Neuronal stem cell (in vitro differentiated cells): ENCODE measurements around the gene MGAT5B.

Experiments
- DNase-seq: peaks from one replicate; pipeline ENCODE4 v3.0.0-alpha.2; 2013; ENCODE audit warnings: low spot score
- H2AFZ ChIP-seq: one replicate; pipeline ENCODE4 v1.6.1; 2013; ENCODE audit warnings: mild to moderate bottlenecking, low read length, inconsistent platforms
- H2AK5ac ChIP-seq: 2 replicates; pipeline ENCODE4 v1.6.1; 2013; ENCODE audit warnings: low read depth, mild to moderate bottlenecking, inconsistent platforms, low read length, moderate library complexity, mixed read lengths
- H2BK120ac ChIP-seq: 2 replicates; pipeline ENCODE4 v1.6.1; 2013; ENCODE audit warnings: low read depth, mild to moderate bottlenecking, inconsistent platforms, low read length, moderate library complexity, mixed read lengths
- H2BK12ac ChIP-seq: one replicate; pipeline ENCODE4 v1.6.1; 2013; ENCODE audit warnings: low read length, inconsistent platforms
- H2BK15ac ChIP-seq: 2 replicates; pipeline ENCODE4 v1.6.1; 2013; ENCODE audit warnings: mild to moderate bottlenecking, low read length, inconsistent platforms, mixed read lengths
- H2BK5ac ChIP-seq: one replicate; pipeline ENCODE4 v1.6.1; 2013; ENCODE audit warnings: inconsistent platforms, mild to moderate bottlenecking, low read length, moderate library complexity
- H3K14ac ChIP-seq: one replicate; pipeline ENCODE4 v1.6.1; 2013; ENCODE audit warnings: low read length, inconsistent platforms
- H3K18ac ChIP-seq: 2 replicates; pipeline ENCODE4 v1.6.1; 2013; ENCODE audit warnings: low read length, inconsistent platforms
- H3K23ac ChIP-seq: 2 replicates; pipeline ENCODE4 v1.6.1; 2013; ENCODE audit warnings: low read depth, mild to moderate bottlenecking, mixed read lengths, low read length, inconsistent platforms; ENCODE audit not compliant: poor library complexity
- H3K27ac ChIP-seq: replicated peaks from 3 replicates; pipeline ENCODE4 v1.5.1; 2013; ENCODE audit warnings: low read length, inconsistent platforms
- H3K27me3 ChIP-seq, 3 experiments: 2 replicates each; pipeline ENCODE4 v1.6.1; 2013; ENCODE audit warnings: low read length in 3 of 3, mild to moderate bottlenecking in 2 of 3, inconsistent platforms in 1 of 3, low read depth in 1 of 3, mixed read lengths in 1 of 3, moderate library complexity in 1 of 3; ENCODE audit not compliant: control insufficient read depth in 3 of 3, insufficient read depth in 3 of 3
- H3K36me3 ChIP-seq, 2 donors: replicated peaks in 1 of 2; 2 replicates each; pipeline ENCODE4 v1.6.1; 2013; ENCODE audit warnings: low read length in 2 of 2; ENCODE audit not compliant: control insufficient read depth in 2 of 2, insufficient read depth in 2 of 2
- H3K4ac ChIP-seq: 2 replicates; pipeline ENCODE4 v1.6.1; 2013; ENCODE audit warnings: inconsistent platforms, mild to moderate bottlenecking, low read length, moderate library complexity
- H3K4me1 ChIP-seq, 2 donors: 1 replicate in 1 of 2; 2 replicates in 1 of 2; pipeline ENCODE4 v1.6.1; 2013; ENCODE audit warnings: low read length in 2 of 2, low read depth in 1 of 2; ENCODE audit not compliant: control insufficient read depth in 2 of 2, insufficient read depth in 1 of 2
- H3K4me2 ChIP-seq: one replicate; pipeline ENCODE4 v1.6.1; 2013; ENCODE audit warnings: mild to moderate bottlenecking, low read length, inconsistent platforms; ENCODE audit not compliant: insufficient read depth, poor library complexity, severe bottlenecking
- H3K4me3 ChIP-seq, 2 donors: 2 replicates each; pipeline ENCODE4 v1.5.1; 2013; ENCODE audit warnings: low read length in 2 of 2, mild to moderate bottlenecking in 2 of 2, inconsistent platforms in 1 of 2, moderate library complexity in 1 of 2
- H3K79me1 ChIP-seq: one replicate; pipeline ENCODE4 v1.6.1; 2013; ENCODE audit warnings: low read depth, mild to moderate bottlenecking, inconsistent platforms, low read length, moderate library complexity
- H3K9ac ChIP-seq: one replicate; pipeline ENCODE4 v1.6.1; 2013; ENCODE audit warnings: mild to moderate bottlenecking, low read depth, low read length, inconsistent platforms; ENCODE audit not compliant: poor library complexity
- H3K9me3 ChIP-seq, 2 donors: replicated peaks in 1 of 2; 2 replicates each; pipeline versions ENCODE3 to v1.6.1; 2013; ENCODE audit warnings: low read length in 2 of 2, mild to moderate bottlenecking in 2 of 2, inconsistent platforms in 1 of 2, low read depth in 1 of 2, mixed read lengths in 1 of 2, moderate library complexity in 1 of 2; ENCODE audit not compliant: control insufficient read depth in 2 of 2, insufficient read depth in 1 of 2
- H4K8ac ChIP-seq: one replicate; pipeline ENCODE4 v1.6.1; 2013; ENCODE audit warnings: low read depth, mild to moderate bottlenecking, inconsistent platforms, low read length, moderate library complexity
- H4K91ac ChIP-seq: one replicate; pipeline ENCODE4 v1.6.1; 2013; ENCODE audit warnings: low read length, low read depth, mild to moderate bottlenecking, inconsistent platforms; ENCODE audit not compliant: poor library complexity
- WGBS, 2 donors: extraction: QIAGEN DNeasy Blood & Tissue Kit; methylation state at CpG; one replicate each; pipeline ENCODE4 v1.1.7; 2013; ENCODE audit warnings: missing lambda C conversion rate in 2 of 2, mixed read lengths in 1 of 2; ENCODE audit not compliant: insufficient read length in 2 of 2, insufficient replicate concordance in 1 of 2; ENCODE audit errors: extremely low coverage in 2 of 2; 5-methylcytosine and 5-hydroxymethylcytosine counted together

The MGAT5B gene

DNA sequence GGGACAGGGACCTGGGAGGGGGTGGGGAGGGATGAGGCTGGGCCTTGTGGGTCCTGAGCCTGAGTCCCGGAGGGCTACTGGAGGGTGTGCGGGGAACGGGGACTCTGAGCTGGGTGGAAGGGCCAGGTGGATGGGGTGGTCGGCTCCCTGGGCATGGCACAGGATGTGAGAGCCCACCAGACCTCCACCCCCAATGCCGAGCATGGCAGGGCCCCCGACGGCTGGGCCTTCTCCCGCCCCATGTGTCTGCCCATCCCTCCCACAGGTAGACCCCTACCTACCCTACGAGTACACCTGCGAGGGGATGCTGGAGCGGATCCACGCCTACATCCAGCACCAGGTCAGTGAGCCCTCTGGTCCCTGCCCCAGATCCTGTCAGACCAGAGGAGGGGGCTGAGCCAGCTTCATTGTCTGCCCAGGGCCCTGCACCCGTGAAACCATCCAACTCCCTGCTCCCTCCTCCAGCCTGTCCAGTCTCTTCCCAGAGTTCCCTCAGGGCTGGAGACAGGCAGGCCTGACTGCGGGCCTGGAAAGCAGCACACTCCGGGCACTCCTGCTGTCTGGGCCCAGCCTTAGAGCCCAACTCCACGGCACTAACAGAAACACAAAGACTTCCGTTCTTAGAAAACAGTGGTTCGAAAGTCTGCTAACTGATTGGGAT is 78.0 kb downstream of the MGAT5B start:
- H4K8ac ChIP-seq: peak overlapping the region; percentile 66
- H3K18ac ChIP-seq: peak overlapping the region; percentile 5
- H3K4me2 ChIP-seq: no peak overlapping the region
- H2BK120ac ChIP-seq: peak overlapping the region; percentile 54
- DNase-seq: no peak
- H3K23ac ChIP-seq: no peak overlapping the region
- H3K9me3 ChIP-seq: no peaks in the 10 kb centered on the region
- H2AFZ ChIP-seq: no peak overlapping the region
- H3K27ac ChIP-seq: no peak overlapping the region
- H3K36me3 ChIP-seq: peaks cover under 1 to 51% of the 10 kb centered on the region in 2 donors
- H3K14ac ChIP-seq: peak overlapping the region; percentile 98
- H2BK15ac ChIP-seq: peak overlapping the region; percentile 18
- H3K9ac ChIP-seq: peak overlapping the region; percentile 57
- no CpG with 5 or more reads among the region's 18 CpGs for WGBS, 2 donors
- H3K27me3 ChIP-seq: no peaks in the 10 kb centered on the region
- H3K4ac ChIP-seq: no peak overlapping the region
- H3K79me1 ChIP-seq: no peaks in the 10 kb centered on the region
- peaks cover 0 to 13% of the 10 kb centered on the region in 2 donors for H3K4me1 ChIP-seq
- H2AK5ac ChIP-seq: peak overlapping the region; percentile 93
- H3K4me3 ChIP-seq: no peak overlapping the region
- H2BK12ac ChIP-seq: no peak overlapping the region
- H2BK5ac ChIP-seq: no peak overlapping the region
- no peak overlapping the region for H4K91ac ChIP-seq

- Histone ChIP-seq H3K36me3 (peaks cover 2 to 46% of the 10 kb centered on the region in 2 donors), H2BK120ac (peak overlapping the region; percentile 54), H3K18ac (peak overlapping the region; percentile 64), H3K4me2 (no peak overlapping the region), H3K27me3 (no peaks in the 10 kb centered on the region), H2BK5ac (no peak overlapping the region), H3K4me1 (peaks cover 0 to 16% of the 10 kb centered on the region in 2 donors), H3K27ac (no peak overlapping the region), H3K4ac (no peak overlapping the region), H3K9me3 (no peaks in the 10 kb centered on the region), H3K9ac (peak overlapping the region; percentile 44), H2AFZ (no peak overlapping the region), H3K23ac (no peak overlapping the region), H3K14ac (no peak overlapping the region), H2BK12ac (no peak overlapping the region), H4K91ac (no peak overlapping the region), H2AK5ac (peak overlapping the region; percentile 35), H3K79me1 (no peaks in the 10 kb centered on the region), H3K4me3 (no peak overlapping the region), H4K8ac (no peak overlapping the region), H2BK15ac (peak overlapping the region; percentile 18)
- no CpG with 5 or more reads among the region's 10 CpGs for WGBS, 2 donors
- no peak for DNase-seq
Measured at GRCh38 chr17:76946772-76947135, 78.5 kb downstream of the MGAT5B start.

DNA sequence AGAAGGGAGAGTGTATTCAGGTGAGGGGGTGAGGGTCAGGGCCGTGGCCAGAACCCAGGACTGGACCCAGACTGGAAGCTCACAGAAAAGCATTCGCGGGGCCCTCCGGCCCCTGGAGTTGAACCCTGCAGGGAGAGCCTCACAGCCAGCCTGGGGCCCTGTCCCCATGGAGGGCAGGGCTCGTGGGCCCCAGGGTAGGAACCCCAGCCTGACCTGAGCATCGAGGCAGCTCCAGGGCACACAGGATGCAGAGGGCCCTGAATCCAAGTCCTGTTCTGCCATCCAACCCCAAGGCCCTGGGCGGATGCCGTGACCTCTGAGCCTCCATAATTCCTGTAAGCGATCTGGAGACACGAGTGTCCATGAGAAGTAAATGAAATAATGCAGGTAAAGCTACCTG is 79.1 kb downstream of the MGAT5B start:
- Histone ChIP-seq H3K36me3 (peaks cover 2 to 43% of the 10 kb centered on the region in 2 donors), H3K18ac (no peak overlapping the region), H2BK120ac (no peak overlapping the region), H3K27ac (no peak overlapping the region), H3K79me1 (no peaks in the 10 kb centered on the region), H4K8ac (no peak overlapping the region), H3K9me3 (no peaks in the 10 kb centered on the region), H3K27me3 (no peaks in the 10 kb centered on the region), H3K9ac (no peak overlapping the region), H3K4ac (no peak overlapping the region), H2BK15ac (no peak overlapping the region), H3K23ac (no peak overlapping the region), H2AK5ac (peak overlapping the region; percentile 35), H3K4me1 (peaks cover 0 to 16% of the 10 kb centered on the region in 2 donors), H3K4me3 (no peak overlapping the region), H2AFZ (no peak overlapping the region), H2BK12ac (no peak overlapping the region), H3K14ac (no peak overlapping the region), H2BK5ac (no peak overlapping the region), H4K91ac (no peak overlapping the region), H3K4me2 (no peak overlapping the region)
- no CpG with 5 or more reads among the region's 10 CpGs for WGBS, 2 donors
- no peak for DNase-seq

GRCh38 chr17:76947771-76948170 is 79.6 kb downstream of the MGAT5B start:
- Histone ChIP-seq H3K4me2 (no peak overlapping the region), H2BK120ac (no peak overlapping the region), H3K18ac (no peak overlapping the region), H3K14ac (no peak overlapping the region), H2BK5ac (no peak overlapping the region), H2AFZ (no peak overlapping the region), H3K4ac (no peak overlapping the region), H3K23ac (no peak overlapping the region), H2BK12ac (no peak overlapping the region), H3K79me1 (no peaks in the 10 kb centered on the region), H2AK5ac (no peak overlapping the region), H3K9me3 (no peaks in the 10 kb centered on the region), H4K91ac (no peak overlapping the region), H3K9ac (no peak overlapping the region), H3K4me3 (no peak overlapping the region), H3K36me3 (peaks cover 2 to 39% of the 10 kb centered on the region in 2 donors), H3K4me1 (peaks cover 0 to 16% of the 10 kb centered on the region in 2 donors), H2BK15ac (no peak overlapping the region), H3K27ac (no peak overlapping the region), H3K27me3 (no peaks in the 10 kb centered on the region), H4K8ac (no peak overlapping the region)
- no peak for DNase-seq
- no CpG with 5 or more reads among the region's 17 CpGs for WGBS, 2 donors
